Thoracic aorta (tissue), 2 donors: ENCODE data around the gene PRKCA. TPM values are rescaled to one million over a fixed set of nuclear protein-coding genes. Genes with fewer than 3 reads are reported as not detected.

Source experiments
- ATAC-seq: fragments of 150-250 bp; one replicate; pipeline ENCODE4 v1.8.0; 2017; ENCODE audit warnings: low read depth; ENCODE audit not compliant: insufficient number of reproducible peaks, low FRiP score
- DNase-seq: peaks from one replicate; pipeline ENCODE4 v3.0.0-alpha.2; 2020; ENCODE audit warnings: low spot score
- H3K27ac ChIP-seq, 2 donors: fragments of 200-600 bp; sonication (generic); 1 replicate in 1 of 2; 2 replicates in 1 of 2; pipeline ENCODE4 v1.5.1; 2016; ENCODE audit warnings: mild to moderate bottlenecking in 2 of 2, moderate library complexity in 2 of 2
- H3K27me3 ChIP-seq: fragments of 200-600 bp; sonication (generic); replicated peaks from 2 replicates; pipeline ENCODE4 v1.6.0; 2016; ENCODE audit warnings: mild to moderate bottlenecking; ENCODE audit not compliant: insufficient read depth
- H3K36me3 ChIP-seq: fragments of 200-600 bp; sonication (generic); one replicate; pipeline ENCODE4 v1.5.1; 2016
- H3K4me1 ChIP-seq, 2 donors: fragments of 200-600 bp; sonication (generic); 1 replicate in 1 of 2; 2 replicates in 1 of 2; pipeline versions ENCODE4 v1.5.1 to v1.6.0; 2016; ENCODE audit warnings: low read depth in 2 of 2, mild to moderate bottlenecking in 1 of 2; ENCODE audit not compliant: control insufficient read depth in 1 of 2
- H3K4me3 ChIP-seq: fragments of 200-600 bp; sonication (generic); 2 replicates; pipeline ENCODE4 v1.5.1; 2016; ENCODE audit warnings: mild to moderate bottlenecking
- H3K9me3 ChIP-seq: fragments of 200-600 bp; sonication (generic); 2 replicates; pipeline ENCODE4 v1.5.1; 2016
- total RNA-seq, 2 donors: library from RNA; depleted of rRNA; stranded (reverse); fragments of >200 nt; gene quantifications; one replicate each; pipeline versions ENCODE4 v1.1.0 to v1.2.3, GENCODE V29; 2016
- TF ChIP-seq, protein P1 (sequence below): fragments of 200-600 bp; sonication (generic); IDR thresholded peaks from one replicate; pipeline ENCODE4 v1.5.1; 2019; ENCODE audit warnings: antibody characterized with exemption

The PRKCA gene
- total RNA-seq, 2 donors from 2014 or later = 9.1 to 11.6 TPM

DNA sequence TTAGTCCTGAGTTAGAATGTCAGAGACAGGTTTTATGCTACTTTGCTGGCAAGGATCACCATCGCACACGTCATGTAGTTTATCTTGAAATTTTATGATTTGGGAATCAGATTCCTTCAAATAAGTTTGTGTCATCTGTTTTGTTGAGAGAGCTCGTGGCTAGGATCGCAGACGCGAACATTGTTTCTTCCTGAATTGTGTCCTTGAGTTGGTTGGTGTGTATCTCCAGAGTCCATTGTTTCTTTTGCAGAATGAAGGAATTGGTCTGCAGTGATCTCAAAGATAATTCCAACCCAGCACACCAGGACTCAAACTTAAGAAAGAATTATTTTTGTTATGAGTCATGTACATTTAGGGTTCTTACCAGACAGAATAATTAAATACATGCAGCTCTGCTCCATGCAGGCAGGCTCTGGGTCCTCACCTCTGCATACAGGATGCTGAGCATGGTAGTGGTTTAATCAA lies 51.6 kb downstream of the PRKCA start:
- no peak for ATAC-seq
- Histone ChIP-seq H3K27ac (no peak overlapping the region), H3K4me1 (peaks cover 0 to 5% of the 10 kb centered on the region in 2 donors), H3K4me3 (no peak overlapping the region), H3K9me3 (no peaks in the 10 kb centered on the region), H3K27me3 (no peaks in the 10 kb centered on the region), H3K36me3 (no peaks in the 10 kb centered on the region)
- TF ChIP-seq, protein P1, sequence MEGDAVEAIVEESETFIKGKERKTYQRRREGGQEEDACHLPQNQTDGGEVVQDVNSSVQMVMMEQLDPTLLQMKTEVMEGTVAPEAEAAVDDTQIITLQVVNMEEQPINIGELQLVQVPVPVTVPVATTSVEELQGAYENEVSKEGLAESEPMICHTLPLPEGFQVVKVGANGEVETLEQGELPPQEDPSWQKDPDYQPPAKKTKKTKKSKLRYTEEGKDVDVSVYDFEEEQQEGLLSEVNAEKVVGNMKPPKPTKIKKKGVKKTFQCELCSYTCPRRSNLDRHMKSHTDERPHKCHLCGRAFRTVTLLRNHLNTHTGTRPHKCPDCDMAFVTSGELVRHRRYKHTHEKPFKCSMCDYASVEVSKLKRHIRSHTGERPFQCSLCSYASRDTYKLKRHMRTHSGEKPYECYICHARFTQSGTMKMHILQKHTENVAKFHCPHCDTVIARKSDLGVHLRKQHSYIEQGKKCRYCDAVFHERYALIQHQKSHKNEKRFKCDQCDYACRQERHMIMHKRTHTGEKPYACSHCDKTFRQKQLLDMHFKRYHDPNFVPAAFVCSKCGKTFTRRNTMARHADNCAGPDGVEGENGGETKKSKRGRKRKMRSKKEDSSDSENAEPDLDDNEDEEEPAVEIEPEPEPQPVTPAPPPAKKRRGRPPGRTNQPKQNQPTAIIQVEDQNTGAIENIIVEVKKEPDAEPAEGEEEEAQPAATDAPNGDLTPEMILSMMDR = no peak
- no peak for DNase-seq

DNA sequence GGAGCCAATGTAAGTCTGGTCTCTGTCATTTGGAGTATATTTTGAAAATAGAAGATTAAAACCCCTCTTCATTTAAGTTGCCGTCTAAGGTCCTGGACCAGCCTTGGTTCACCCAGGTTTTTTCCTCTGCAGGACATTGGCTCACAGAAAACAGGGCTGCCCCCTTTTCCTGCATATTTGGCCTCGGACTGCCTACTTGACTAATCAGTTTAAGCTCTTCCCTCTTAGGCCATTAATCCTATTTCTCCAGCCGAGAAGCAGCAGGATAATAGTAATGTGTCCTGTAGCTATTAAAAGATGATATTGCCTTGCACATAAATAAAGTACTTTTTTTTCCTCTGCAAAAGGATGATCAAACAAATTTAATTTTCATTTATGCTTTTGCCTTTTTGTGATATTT lies 52.1 kb downstream of the PRKCA start:
- no peak overlapping the region for H3K4me3 ChIP-seq
- no peaks in the 10 kb centered on the region for H3K36me3 ChIP-seq
- no peak overlapping the region for H3K27ac ChIP-seq
- TF ChIP-seq, protein P1 = no peak
- ATAC-seq (no peak), DNase-seq (no peak)
- no peaks in the 10 kb centered on the region for H3K9me3 ChIP-seq
- H3K27me3 ChIP-seq = no peaks in the 10 kb centered on the region
- H3K4me1 ChIP-seq = peaks cover 0 to under 1% of the 10 kb centered on the region in 2 donors

DNA sequence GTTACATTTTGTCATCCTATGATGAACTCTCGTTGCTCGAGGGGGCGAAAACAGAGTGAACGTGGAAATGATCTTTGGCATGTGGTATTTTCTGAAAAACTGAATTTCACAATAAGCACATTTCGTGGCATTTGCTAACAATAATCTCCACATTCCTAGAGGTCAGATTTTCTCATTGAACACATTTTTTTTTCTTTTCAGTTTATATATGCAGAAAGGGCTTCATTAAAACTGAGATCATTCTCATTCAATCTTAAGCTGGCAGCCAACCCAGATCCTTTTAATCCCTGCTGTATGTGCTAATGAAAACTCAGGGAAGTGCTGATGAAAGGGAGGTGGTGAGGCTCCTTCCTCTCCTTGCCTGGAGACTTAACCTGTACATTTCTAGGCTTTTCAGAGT lies 52.6 kb downstream of the PRKCA start:
- H3K4me1 ChIP-seq = no peaks in the 10 kb centered on the region
- DNase-seq = no peak

DNA sequence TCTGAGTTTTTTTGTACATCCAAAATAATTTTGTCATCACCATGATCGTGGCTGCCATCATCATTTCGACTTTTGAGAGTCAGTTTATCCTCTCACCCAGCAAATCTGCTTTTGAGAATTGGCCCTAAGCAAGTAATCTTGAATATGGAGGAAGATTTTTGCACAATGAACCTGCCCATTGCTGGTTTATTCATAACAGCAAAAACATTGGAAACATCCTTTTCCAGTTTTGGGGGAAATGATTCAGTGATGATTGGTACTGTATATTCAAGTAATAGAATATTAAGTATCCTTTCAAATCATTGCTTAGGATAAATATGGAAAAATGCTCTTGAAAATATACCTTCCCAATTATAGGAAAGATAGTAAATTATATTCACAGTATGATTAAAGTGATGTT lies 53.1 kb downstream of the PRKCA start:
- Histone ChIP-seq H3K4me3 (no peak overlapping the region), H3K27me3 (no peaks in the 10 kb centered on the region), H3K27ac (no peak overlapping the region), H3K9me3 (no peaks in the 10 kb centered on the region), H3K4me1 (no peaks in the 10 kb centered on the region), H3K36me3 (no peaks in the 10 kb centered on the region)
- TF ChIP-seq, protein P1 = no peak
- ATAC-seq = no peak
- no peak for DNase-seq

More for the DNA sequence above, 52.6 kb downstream of the PRKCA start:
- TF ChIP-seq, protein P1 = no peak
- Histone ChIP-seq H3K4me3 (no peak overlapping the region), H3K36me3 (no peaks in the 10 kb centered on the region), H3K9me3 (no peaks in the 10 kb centered on the region), H3K27me3 (no peaks in the 10 kb centered on the region), H3K27ac (no peak overlapping the region)
- ATAC-seq = no peak

DNA sequence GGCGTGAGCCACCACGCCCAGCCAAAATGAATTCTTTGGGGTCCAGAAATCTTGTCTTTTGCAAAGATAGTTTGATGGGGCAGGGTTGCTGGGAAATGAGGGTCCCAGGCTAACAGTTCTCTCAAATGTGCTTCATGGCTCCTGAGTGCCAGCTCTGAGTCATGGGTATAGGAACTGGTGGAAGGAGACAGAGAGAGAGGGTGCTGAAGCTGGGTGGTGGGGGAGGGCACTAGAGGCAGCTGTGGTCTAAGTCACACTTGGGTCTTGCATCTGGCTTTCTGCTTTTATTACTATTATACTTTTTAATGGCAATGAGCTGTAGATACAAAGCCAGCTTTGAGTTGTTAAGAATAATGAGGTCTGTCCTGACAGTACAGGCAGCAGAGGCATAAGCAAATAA lies 54.6 kb downstream of the PRKCA start:
- Histone ChIP-seq H3K27ac (no peak overlapping the region), H3K4me3 (no peak overlapping the region), H3K9me3 (no peaks in the 10 kb centered on the region), H3K4me1 (no peaks in the 10 kb centered on the region), H3K36me3 (no peaks in the 10 kb centered on the region), H3K27me3 (no peaks in the 10 kb centered on the region)
- ATAC-seq = no peak
- TF ChIP-seq, protein P1 = no peak
- DNase-seq = no peak
